ENCODE results near the gene WDR93. TPM values are rescaled to one million over a fixed set of nuclear protein-coding genes. Genes with fewer than 3 reads are reported as not detected.

Gene WDR93
- total and polyA plus RNA-seq, 2 donors (not counting 1 experiment from before 2014, with no cell fraction given) = 0.12 TPM; not detected in 1

GRCh38 chr15:89750560-89751542 lies 60.2 kb downstream of the WDR93 start, which contains the start of gene MESP1:
Gene MESP1, minus strand, starts transcription at chr15:89751249. Its CDS starts 18 bp downstream, at chr15:89751231.
- H3K79me2 ChIP-seq (ENCODE audit: control insufficient read depth, insufficient read depth, low read length) = no peaks in the 10 kb centered on the region
- 3% methylated on average over 114 of the region's 114 CpGs for WGBS (ENCODE audit: insufficient coverage)
- H3K9me3 ChIP-seq (ENCODE audit: control extremely low read depth in 1 of 3, control insufficient read depth in 2 of 3, insufficient read depth in 1 of 3, low read length in 2 of 3) = no peaks in the 10 kb centered on the region
- H3K4me2 ChIP-seq (replicated peaks; ENCODE audit: low read depth, low read length, poor library complexity, severe bottlenecking) = peak within 1 kb of the TSS; percentile 93
- POLR2A ChIA-PET = interaction anchor here (0.7 kb wide), 1 partner anchor 143 kb away, joined by 4 read pairs; the partner anchor contains the start of gene AP3S2
- CTCF ChIA-PET = interaction anchor here (1.0 to 5.6 kb wide), 6 partner anchors 10 to 335 kb away, joined by 3 to 27 read pairs (median 12); no protein-coding TSS in a partner anchor
- H3K27me3 ChIP-seq (replicated peaks in 1 of 4; ENCODE audit: control extremely low read depth in 1 of 4, control insufficient read depth in 3 of 4, insufficient read depth in 4 of 4, low read length in 3 of 4) = peaks cover 0 to 10% (median 4%) of the 10 kb centered on the region in 4 experiments
- peaks cover 6% of the 10 kb centered on the region for H3K4me1 Mint-ChIP-seq
- H2AFZ ChIP-seq (ENCODE audit: insufficient read depth, low read depth, low read length, poor library complexity, severe bottlenecking) = peak within 1 kb of the TSS; percentile 97
- DNase-seq (peak; percentile 93), ATAC-seq (ENCODE audit: low read depth) (peak; percentile 96)
- intact Hi-C loops (cut with micrococcal nuclease) = loop anchor here (1.0 to 2.0 kb wide), 2 partner anchors 26 to 308 kb away; partner anchors contain the start of gene MESP2
- H3K4me3 Mint-ChIP-seq = peak within 1 kb of the TSS; percentile 84
- peak within 1 kb of the TSS; percentile 53 for H3K27ac Mint-ChIP-seq
- no peaks in the 10 kb centered on the region for H3K36me3 ChIP-seq (replicated peaks in 1 of 2; ENCODE audit: control extremely low read depth in 1 of 2, control insufficient read depth in 1 of 2, extremely low read depth in 1 of 2, insufficient read depth in 2 of 2, low read length in 1 of 2)
- no peak for TF ChIP-seq EZH2 (IDR thresholded peaks at IDR 0.05; ENCODE audit: borderline replicate concordance, insufficient read depth, low read depth, low read length, poor library complexity, severe bottlenecking)
- peak; percentile 77 for TF ChIP-seq CTCF (IDR thresholded peaks at IDR 0.05)
- no peaks in the 10 kb centered on the region for H3K9me3 Mint-ChIP-seq (ENCODE audit: insufficient read depth)
- no peaks in the 10 kb centered on the region for H4K20me1 ChIP-seq (ENCODE audit: control insufficient read depth, insufficient read depth, low read length, poor library complexity, severe bottlenecking)
- H3K4me3 ChIP-seq (ENCODE audit: control extremely low read depth in 1 of 5, extremely low read depth in 1 of 5, insufficient read depth in 1 of 5, low read depth in 2 of 5, low read length in 4 of 5) = peak within 1 kb of the TSS in 4 of 5 experiments; percentile 38 to 75 (median 63)
- H3K27ac ChIP-seq (ENCODE audit: low read length in 2 of 2) = peak within 1 kb of the TSS in 1 of 2 donors; percentile 39
- H3K9ac ChIP-seq (ENCODE audit: low read length) = peak within 1 kb of the TSS; percentile 79
- H3K4me1 ChIP-seq (ENCODE audit: control insufficient read depth in 2 of 2, insufficient read depth in 2 of 2, low read length in 2 of 2) = peaks cover 11 to 13% of the 10 kb centered on the region in 2 donors
- peaks cover 19% of the 10 kb centered on the region for H3K27me3 Mint-ChIP-seq
